CD4-positive, alpha-beta T cell treated with Interleukin-2 at 100 ng/mL for 4 hours (primary cell): ENCODE data around the gene WDR88.
"Not testable (repeated sequence)": the region's sequence is repeated elsewhere in the genome, so short reads cannot be mapped to it uniquely, and the experiment has no call there.

Experiments used
- DNase-seq: peaks from one replicate; pipeline ENCODE4 v3.0.0-alpha.2; 2020; ENCODE audit warnings: low spot score

Gene WDR88

GRCh38 chr19:33171222-33171795, 39.4 kb downstream of the WDR88 start:
- no peak for DNase-seq

- DNase-seq = no peak
These were observed 40.0 kb downstream of the WDR88 start for GRCh38 chr19:33171916-33172359.

- no peak for DNase-seq
These were observed 42.3 kb downstream of the WDR88 start for GRCh38 chr19:33174186-33174585.

GRCh38 chr19:33175156-33175782, 43.4 kb downstream of the WDR88 start:
- DNase-seq = no peak

- DNase-seq = peak; percentile 22
These were observed 44.2 kb downstream of the WDR88 start for GRCh38 chr19:33175886-33176669.

- DNase-seq = peak; percentile 97
These were observed 44.9 kb downstream of the WDR88 start for GRCh38 chr19:33176670-33177416.

- DNase-seq = peak; percentile 86
These were observed 45.6 kb downstream of the WDR88 start for GRCh38 chr19:33177417-33177979.

GRCh38 chr19:33186431-33187182, 54.7 kb downstream of the WDR88 start:
- DNase-seq = no peak

- DNase-seq = no peak
These were observed 55.2 kb downstream of the WDR88 start for GRCh38 chr19:33187183-33187540.

GRCh38 chr19:33189453-33189852, 57.5 kb downstream of the WDR88 start:
- DNase-seq = no peak

- not testable (repeated sequence) for DNase-seq
These were observed 59.2 kb downstream of the WDR88 start for GRCh38 chr19:33191092-33191491.

- DNase-seq = no peak
These were observed 59.6 kb downstream of the WDR88 start for GRCh38 chr19:33191501-33191900.

- DNase-seq = no peak
These were observed 60.1 kb downstream of the WDR88 start for GRCh38 chr19:33192010-33192409.

GRCh38 chr19:33193269-33193864, 61.5 kb downstream of the WDR88 start:
- no peak for DNase-seq

GRCh38 chr19:33193865-33194362, 62.0 kb downstream of the WDR88 start, which contains the start of gene LRP3:
TSS of gene LRP3 (plus strand) at chr19:33194330. CDS start at chr19:33194786, 456 bp downstream.
- no peak for DNase-seq

- DNase-seq = no peak
These were observed 62.6 kb downstream of the WDR88 start for GRCh38 chr19:33194532-33194885.

GRCh38 chr19:33194886-33195644, 63.2 kb downstream of the WDR88 start:
- DNase-seq = no peak

- DNase-seq = no peak
These were observed 63.9 kb downstream of the WDR88 start for GRCh38 chr19:33195645-33196347.

- DNase-seq = no peak
These were observed 64.7 kb downstream of the WDR88 start for GRCh38 chr19:33196446-33197193.
